Ramos (cell line): Measurements from ENCODE around the gene NAB2.

Experiments
- in situ Hi-C: fragments of 300-500 bp; cut with MboI; formaldehyde crosslinking; loops from one replicate; pipeline ENCODE4 v1.14.3; 2022; ENCODE audit warnings: low sequenced_read_pairs; ENCODE audit not compliant: unreplicated experiment

NAB2 gene

GRCh38 chr12:57093415-57094207, 4.7 kb downstream of the NAB2 start:
- in situ Hi-C loops, result no loop called here

DNA sequence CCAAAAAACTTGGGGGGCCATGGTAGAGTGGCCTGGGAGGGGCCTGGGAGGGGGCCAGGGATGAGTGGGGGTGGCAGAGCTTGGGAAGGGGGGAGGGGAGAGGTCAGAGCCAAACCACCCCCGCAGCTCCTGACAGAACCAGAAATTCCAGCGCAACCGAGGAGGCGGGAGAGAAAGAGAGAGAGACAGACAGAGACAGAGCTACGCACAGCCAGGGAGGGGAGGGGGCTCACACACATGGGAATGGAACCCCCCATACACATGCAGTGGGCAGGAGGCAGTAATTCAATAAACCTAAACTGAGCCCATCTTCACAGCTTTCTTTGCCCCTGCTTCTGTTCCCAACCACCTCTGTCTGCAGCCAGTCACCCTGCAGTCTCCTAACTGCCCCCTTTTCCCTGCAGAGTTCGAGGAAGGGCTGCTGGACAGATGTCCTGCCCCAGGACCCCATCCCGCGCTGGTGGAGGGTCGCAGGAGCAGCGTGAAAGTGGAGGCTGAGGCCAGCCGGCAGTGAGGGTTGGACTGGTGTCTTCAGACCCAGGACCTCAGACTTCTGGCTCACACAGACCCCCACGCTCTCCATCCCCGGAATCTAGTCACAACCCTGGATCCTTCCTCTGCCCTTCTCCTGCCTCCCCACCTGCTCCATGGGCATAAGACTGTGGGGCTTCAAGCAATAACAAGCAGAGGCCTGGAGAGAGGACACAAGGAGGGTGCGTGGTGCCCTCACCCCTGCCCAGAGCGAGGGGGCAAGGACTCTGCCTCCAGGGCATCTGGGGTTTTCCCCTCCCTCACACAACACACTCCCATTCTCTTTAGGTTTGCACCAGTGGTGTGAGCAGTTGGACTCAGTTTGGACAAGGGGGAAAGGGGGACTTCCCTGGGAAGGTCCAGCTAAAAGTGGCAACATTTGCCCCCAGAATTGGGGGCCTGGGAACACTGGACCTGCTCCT, 5.6 kb downstream of the NAB2 start:
- in situ Hi-C loops, result no loop called here

DNA sequence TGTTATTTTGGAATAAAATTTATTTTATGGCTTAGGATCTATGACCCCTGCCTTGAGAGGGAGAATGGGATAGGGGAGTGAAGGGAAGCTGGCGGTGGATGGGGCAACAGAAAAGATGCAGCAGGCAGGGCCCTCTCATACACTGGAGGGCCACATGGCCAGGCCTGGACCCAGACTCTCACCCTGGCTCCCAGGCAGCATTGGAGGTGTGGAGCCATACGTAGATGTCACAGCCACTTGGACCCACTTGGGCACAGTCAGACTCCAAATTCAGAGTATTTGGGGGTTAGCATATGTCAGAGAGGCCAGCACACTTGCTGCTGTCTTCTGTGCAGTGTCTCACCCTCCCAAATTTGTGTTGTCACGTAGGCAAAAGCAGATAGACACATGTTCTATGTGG, 6.5 kb downstream of the NAB2 start:
- in situ Hi-C loops, result no loop called here

DNA sequence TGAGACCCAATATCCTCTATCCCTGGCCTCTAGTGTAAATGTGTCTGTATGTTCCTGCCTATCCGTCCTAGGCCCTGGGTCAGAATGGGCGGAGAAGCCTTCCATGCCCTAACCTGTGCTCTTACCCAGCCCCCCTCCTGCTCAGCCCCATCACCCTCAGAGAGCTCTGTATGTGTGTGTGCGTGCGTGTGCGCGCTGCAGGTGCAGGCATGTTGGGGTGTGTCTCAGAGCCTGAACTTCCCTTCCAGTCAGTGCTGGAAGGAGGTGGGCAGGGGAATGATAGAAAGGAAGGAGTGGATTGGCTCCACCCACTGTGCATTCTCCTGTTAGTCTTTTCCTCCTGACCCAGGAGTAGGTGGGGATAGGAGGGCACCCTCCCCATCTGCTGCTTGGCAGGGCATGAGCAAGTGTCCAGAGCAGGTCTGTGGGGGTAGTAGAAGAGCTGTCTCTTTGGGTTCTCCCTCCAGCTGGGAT, 7.2 kb downstream of the NAB2 start:
- in situ Hi-C loops, result no loop called here

DNA sequence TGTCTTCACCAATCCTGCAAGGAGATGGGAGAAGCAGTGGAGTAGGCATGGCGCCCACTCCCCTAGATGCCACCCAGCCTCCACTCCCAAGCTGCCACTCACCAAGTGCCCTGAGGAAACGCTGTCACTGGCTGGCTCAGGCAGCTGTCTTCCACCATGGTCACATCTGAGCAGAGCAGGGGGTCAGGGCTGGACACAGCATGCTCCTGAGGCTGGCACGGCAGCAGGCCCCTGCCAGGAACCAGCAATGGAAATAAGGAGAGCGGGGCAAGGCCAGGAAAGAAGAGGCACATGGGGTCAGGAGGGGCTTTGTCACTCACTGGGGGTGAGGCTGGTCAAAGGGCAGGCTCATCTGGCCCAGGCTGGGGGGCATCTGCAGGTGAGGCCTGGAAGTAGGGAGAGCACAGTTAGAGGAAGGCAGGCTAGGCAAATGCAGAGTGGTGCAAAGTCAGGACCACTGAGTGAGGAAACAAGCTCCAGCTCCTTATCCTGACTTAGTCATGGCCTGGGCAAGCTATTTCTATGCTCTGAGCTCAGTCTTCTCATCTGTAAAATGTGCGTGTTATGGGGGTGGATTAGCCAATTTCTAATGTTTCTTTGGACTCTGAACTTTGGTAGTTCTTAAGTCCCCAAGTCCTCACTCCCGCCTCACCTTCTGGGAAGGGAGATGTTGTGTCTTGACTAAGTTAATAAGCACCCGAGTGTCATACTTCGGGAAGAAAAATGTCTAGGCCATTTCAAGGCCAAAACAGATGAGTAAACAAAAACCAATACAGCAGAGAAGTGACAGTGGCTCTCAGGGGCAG, 8.0 kb downstream of the NAB2 start:
- in situ Hi-C loops, result no loop called here

GRCh38 chr12:57097554-57097835, 8.6 kb downstream of the NAB2 start:
- in situ Hi-C loops, result no loop called here

GRCh38 chr12:57098546-57098945, 9.6 kb downstream of the NAB2 start:
- in situ Hi-C loops, result no loop called here

DNA sequence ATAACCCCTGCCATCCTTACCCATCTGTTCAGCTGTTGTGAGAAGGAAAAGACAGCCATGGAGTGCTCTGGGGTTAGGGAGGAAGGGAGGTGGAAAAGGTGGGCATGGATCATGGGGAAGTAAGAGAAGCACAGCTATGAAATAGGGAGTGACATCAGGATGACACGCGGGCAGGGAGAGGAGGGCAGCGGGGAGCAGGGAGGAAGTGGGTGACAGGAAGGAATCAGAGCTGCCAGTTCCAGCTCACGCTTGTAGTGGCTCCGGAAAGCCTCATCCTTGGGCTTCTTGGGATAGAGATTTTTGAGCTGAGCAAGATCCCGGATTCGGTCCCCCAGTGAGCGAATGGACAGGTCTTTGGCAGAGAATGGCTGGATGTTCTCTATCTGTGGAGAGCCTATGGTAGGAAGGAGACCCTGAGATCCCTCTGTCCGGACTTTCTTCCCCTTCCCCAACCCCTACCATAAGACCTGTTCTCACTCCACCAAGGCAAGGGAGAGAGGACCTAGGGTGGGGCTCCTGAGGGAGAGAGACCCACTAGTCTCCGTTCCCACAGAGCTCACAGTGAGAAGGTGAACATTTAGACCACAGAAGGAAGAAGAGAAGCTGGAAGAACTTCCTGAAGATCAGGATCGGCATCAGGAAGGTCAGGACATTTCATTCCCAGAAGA, 10.3 kb downstream of the NAB2 start:
- in situ Hi-C loops, result no loop called here

DNA sequence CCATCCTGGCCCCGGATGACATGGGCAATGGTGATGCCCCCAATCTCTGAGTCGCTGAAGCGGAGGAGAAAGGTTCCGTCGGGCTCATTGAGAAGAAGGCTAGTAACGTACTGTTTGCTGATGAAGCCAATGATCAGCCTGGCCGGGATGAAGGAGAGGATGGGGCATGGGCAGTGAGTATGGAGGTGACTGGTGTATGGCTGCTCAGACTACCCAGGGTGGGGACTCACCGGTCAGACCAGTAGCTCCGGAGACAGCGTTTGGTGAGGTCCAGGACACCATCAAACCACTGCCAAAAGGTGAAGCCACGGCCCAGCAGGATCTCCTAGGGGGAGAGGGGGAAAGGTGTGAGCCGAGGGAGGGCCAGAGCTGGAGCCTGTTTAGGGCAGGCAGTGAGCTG, 10.9 kb downstream of the NAB2 start:
- in situ Hi-C loops, result no loop called here

- in situ Hi-C loops, result no loop called here
Observed at GRCh38 chr12:57101892-57102695, 13.2 kb downstream of the NAB2 start.

GRCh38 chr12:57103856-57104255, 14.9 kb downstream of the NAB2 start:
- in situ Hi-C loops, result no loop called here

GRCh38 chr12:57104292-57104910, 15.5 kb downstream of the NAB2 start:
- in situ Hi-C loops, result no loop called here

DNA sequence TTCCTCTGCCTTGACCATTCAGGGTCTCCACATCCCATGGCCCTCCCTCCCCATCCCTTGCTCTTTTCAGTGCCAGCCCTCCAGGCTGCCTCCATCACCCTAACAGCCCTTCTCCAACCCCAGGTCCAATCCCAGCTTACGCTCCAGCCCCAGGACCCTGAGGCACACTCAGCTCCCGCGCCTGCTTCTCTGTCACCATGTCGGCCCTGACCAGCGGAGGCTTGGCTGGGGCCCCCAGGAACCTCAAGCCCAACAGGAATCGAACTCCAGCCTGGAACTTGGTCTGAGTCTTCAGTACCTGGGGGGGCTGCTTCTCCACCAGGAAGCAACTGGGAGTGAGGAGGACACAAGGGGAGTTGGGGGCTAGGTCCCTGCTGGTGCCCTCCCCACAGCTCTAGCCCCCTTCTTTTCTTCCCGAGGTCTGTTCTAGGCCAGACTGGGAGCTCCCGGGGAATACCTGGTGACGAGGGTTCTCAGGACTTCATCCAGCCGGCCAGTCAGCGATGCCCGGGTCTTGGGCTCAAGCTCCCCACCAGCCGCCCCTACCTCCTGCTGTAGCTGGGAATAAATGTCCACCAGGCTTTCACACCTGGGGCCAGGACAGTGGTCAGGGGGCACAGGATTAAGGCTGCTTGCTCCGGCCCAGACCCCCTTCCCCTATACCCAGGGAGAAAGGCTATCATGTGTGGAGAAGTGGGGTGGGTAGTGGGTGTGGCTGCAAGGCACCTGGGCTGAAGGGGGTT, 16.3 kb downstream of the NAB2 start:
- in situ Hi-C loops, result no loop called here

DNA sequence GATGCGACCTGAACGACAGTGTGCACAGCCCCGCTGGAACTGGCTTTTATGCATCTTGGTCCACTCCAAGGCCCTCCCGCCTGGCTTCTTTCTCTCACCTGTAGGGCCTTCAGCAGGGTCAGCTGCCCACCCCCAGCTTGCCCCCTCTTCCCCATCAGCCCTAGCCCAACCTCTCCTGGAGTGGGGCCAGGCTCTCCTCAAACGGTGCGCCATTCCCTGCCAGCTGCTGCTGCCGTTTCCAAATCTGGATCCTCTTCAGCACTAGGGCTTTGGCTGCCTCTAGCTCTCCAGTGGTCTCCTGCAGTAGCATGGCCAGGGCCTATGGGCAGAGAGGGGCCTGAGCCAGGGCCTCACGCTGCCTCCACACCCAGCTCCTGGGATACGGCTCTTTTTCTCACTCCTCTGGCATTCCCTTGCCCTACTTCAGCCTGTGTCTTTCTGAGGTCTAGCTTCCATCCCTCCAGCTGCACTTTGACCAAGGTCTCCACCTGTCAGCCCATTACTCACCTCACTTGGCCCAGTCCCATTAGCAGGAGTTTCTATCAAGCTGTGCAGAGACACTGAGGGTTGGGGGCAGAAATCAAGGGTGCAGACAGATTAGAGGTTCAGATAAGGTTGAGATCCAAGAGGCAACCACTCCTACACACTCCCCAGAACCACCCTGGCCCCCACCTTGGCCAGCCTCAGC, 17.3 kb downstream of the NAB2 start:
- in situ Hi-C loops, result no loop called here

DNA sequence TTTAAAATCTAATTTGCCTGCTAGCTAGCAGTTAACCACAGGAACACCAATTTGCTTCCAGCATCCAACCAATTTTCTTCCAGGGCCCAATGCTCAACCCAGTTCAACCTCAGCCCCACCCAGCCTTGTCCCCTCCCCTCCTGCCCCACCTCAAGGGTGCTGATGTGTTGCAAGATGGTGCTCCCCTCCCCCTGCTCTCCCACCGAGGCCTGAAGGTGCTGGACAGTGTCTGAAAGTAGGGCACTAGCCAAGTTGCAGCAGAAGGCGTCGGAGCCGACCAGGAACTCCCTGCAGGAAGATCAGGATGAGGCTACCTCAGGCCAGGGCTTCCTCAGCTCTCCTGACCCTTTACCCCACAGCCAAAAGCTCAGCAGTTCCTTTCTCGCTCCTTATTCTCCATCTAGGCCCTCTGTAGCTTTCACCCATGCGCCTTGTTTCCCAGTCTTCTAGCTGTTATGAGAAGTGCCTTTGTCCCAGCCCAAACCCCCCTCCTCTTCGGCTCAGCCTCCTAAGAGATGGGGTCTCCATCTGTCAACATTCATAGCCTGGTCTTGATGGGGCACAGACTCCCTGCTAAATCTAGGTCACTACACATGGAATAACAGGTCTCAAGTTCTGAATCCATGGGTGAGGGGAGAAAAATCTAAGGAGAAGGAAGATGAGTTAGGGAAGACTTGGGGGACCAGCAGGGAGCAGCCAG, 18.7 kb downstream of the NAB2 start:
- in situ Hi-C loops, result no loop called here

DNA sequence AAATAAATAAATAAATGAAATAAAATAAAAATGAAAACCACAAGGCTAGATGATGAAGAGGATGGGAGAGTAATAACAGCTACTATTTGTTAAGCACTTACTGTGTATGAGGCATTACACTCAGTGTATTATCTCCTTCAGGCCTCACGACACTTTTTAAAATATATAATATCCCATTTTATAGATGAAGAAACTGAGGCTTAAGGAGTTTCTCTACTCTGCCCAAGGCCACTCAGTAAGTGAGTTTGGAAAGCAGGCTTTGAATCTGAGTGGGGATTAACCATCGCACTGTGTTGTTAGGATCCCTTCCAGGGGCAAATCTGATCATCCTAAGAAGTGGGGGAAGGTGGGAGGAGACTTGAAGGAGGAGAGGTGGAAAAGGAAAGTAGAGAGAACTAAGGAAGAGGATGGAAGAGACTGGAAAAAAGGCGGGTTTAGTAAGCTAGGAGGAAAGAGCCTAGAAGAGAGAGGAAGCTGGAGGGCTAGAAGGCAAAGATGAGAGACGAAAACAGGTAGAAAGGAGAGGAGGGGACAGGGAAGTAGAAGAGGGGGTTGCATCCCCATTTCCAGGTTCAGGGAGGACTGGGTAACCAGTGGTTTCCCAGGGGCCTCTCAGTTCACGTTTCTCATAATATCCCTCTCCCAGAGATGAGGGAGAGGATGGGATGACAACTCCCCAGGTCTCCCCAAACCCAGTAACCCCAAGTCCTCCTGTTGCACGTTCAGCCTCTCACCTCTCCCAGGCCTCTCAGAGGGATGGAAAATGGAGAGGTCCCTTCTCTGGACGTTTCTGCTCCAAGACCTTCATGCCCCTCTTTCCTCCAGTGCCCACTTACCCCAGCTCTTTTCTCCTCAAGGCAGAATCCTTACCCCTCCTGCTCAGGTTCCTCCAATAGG, 20.5 kb downstream of the NAB2 start:
- in situ Hi-C loops, result loop anchor here (5.0 to 10.0 kb wide), 3 partner anchors 107 to 475 kb away; partner anchors contain the start of gene BAZ2A
